Measurements from ENCODE around the gene OR2M7. TPM values are rescaled to one million over a fixed set of nuclear protein-coding genes. Genes with fewer than 3 reads are reported as not detected.

The OR2M7 gene
- total RNA-seq, 1 experiment from 2014 or later = not detected

GRCh38 chr1:248277876-248278275 lies 46.5 kb downstream of the OR2M7 start, which contains the start of gene OR2T33:
TSS of gene OR2T33 (minus strand) at chr1:248277976. CDS start at chr1:248273814, 4,162 bp downstream.
- Histone ChIP-seq H3K9me3 (ENCODE audit: control insufficient read depth, low read depth, low read length) (peaks cover 67% of the 10 kb centered on the region), H2BK12ac (ENCODE audit: insufficient read length, low read depth, low read length) (no peak within 1 kb of the TSS), H3K4me1 (ENCODE audit: insufficient read depth, low read length) (no peaks in the 10 kb centered on the region), H3K56ac (ENCODE audit: insufficient read length, low read depth, low read length) (no peak within 1 kb of the TSS), H2AFZ (ENCODE audit: low read length) (no peak within 1 kb of the TSS), H3K23ac (ENCODE audit: insufficient read length, low read depth, low read length) (no peak within 1 kb of the TSS), H2AK5ac (ENCODE audit: insufficient read length, low read length) (no peak within 1 kb of the TSS), H3K27ac (ENCODE audit: insufficient read length, low read depth, low read length) (no peak within 1 kb of the TSS), H4K5ac (ENCODE audit: insufficient read length, low read depth, low read length) (no peak within 1 kb of the TSS), H2BK15ac (ENCODE audit: low read depth, low read length) (no peak within 1 kb of the TSS), H2BK20ac (ENCODE audit: low read depth, low read length, poor library complexity, severe bottlenecking) (no peak within 1 kb of the TSS), H3K27me3 (ENCODE audit: insufficient read depth, low read length) (no peaks in the 10 kb centered on the region; the same call in 1 of the 2 replicates), H3K79me1 (ENCODE audit: insufficient read depth, low read depth, low read length, poor library complexity, severe bottlenecking) (no peaks in the 10 kb centered on the region), H2BK5ac (ENCODE audit: insufficient read length, low read length) (no peak within 1 kb of the TSS), H3K14ac (ENCODE audit: insufficient read depth, low read length) (no peak within 1 kb of the TSS), H3K79me2 (ENCODE audit: insufficient read depth, low read length) (no peaks in the 10 kb centered on the region), H4K8ac (replicated peaks; ENCODE audit: insufficient read length, low read depth, low read length) (no peak within 1 kb of the TSS), H3K23me2 (ENCODE audit: insufficient read length, low read depth, low read length, poor library complexity, severe bottlenecking) (no peaks in the 10 kb centered on the region), H3K18ac (ENCODE audit: insufficient read length, low read depth, low read length) (no peak within 1 kb of the TSS), H4K20me1 (ENCODE audit: control insufficient read depth, insufficient read depth, insufficient read length) (no peaks in the 10 kb centered on the region), H3K9ac (ENCODE audit: extremely low read depth, insufficient read length, low read length) (no peak within 1 kb of the TSS), H3K4me2 (ENCODE audit: insufficient read depth, insufficient read length, low read length) (no peak within 1 kb of the TSS), H3K4ac (ENCODE audit: low read depth, low read length) (no peak within 1 kb of the TSS), H3T11ph (ENCODE audit: low read length) (no peak within 1 kb of the TSS), H2BK120ac (ENCODE audit: low read depth, low read length, poor library complexity, severe bottlenecking) (no peak within 1 kb of the TSS), H4K91ac (ENCODE audit: insufficient read length, low read depth, low read length) (no peak within 1 kb of the TSS)
- Mint-ChIP-seq H3K9me3 (peaks cover 77 to 84% of the 10 kb centered on the region in 2 experiments), H3K36me3 (ENCODE audit: insufficient read depth in 1 of 3, low read depth in 3 of 3) (peaks cover 0 to 21% (median 0%) of the 10 kb centered on the region in 3 experiments; a peak in 4 of 7 replicates), H3K27me3 (ENCODE audit: low read depth) (no peaks in the 10 kb centered on the region), H3K27ac (no peak within 1 kb of the TSS), H3K4me3 (no peak within 1 kb of the TSS), H3K4me1 (no peaks in the 10 kb centered on the region)
- no peak for DNase-seq
- no peak for TF ChIP-seq CTCF (conservative IDR thresholded peaks at IDR 0.05)
- WGBS (ENCODE audit: extremely low coverage, insufficient read length, low lambda C conversion rate) = no CpG with 5 or more reads among the region's 1 CpG

Other genes with a start within 250 kb of the OR2M7 start
- gene OR2L13, start 229.4 kb downstream of the OR2M7 start, total RNA-seq (2021) = not detected in 2 replicates
- gene OR2M5, start 179.4 kb downstream of the OR2M7 start, total RNA-seq (2021) = not detected in 2 replicates
- gene OR2M2, start 149.7 kb downstream of the OR2M7 start, total RNA-seq (2021) = not detected in 2 replicates
- not detected in 2 replicates for gene OR2M3, start 127.3 kb downstream of the OR2M7 start, total RNA-seq (2021)
- gene OR2M4, start 93.2 kb downstream of the OR2M7 start, total RNA-seq (2021) = not detected in 2 replicates
- not detected in 2 replicates for gene OR2T33, start 46.6 kb downstream of the OR2M7 start, total RNA-seq (2021)
- gene OR2T12, start 21.1 kb downstream of the OR2M7 start, total RNA-seq (2021) = not detected in 2 replicates
- gene OR14C36, start 24.2 kb upstream of the OR2M7 start, total RNA-seq (2021) = not detected in 2 replicates
- gene OR2T4, start 37.1 kb upstream of the OR2M7 start, total RNA-seq (2021) = not detected in 2 replicates
- gene OR2T6, start 51.2 kb upstream of the OR2M7 start, total RNA-seq (2021) = not detected in 2 replicates
- gene OR2T1, start 78.5 kb upstream of the OR2M7 start, total RNA-seq (2021) = not detected in 2 replicates
- gene OR2T2, start 121.1 kb upstream of the OR2M7 start, total RNA-seq (2021) = not detected in 2 replicates
- gene OR2T3, start 148.8 kb upstream of the OR2M7 start, total RNA-seq (2021) = not detected in 2 replicates
- not detected in 2 replicates for gene OR2T5, start 164.0 kb upstream of the OR2M7 start, total RNA-seq (2021)
- not detected in 2 replicates for gene OR2G6, start 183.5 kb upstream of the OR2M7 start, total RNA-seq (2021)
- not detected in 2 replicates for gene OR2T29, start 238.2 kb upstream of the OR2M7 start, total RNA-seq (2021)